Measurements from ENCODE around the gene HMGCS2. TPM values are rescaled to one million over a fixed set of nuclear protein-coding genes. Genes with fewer than 3 reads are reported as not detected.

HMGCS2 gene
- total RNA-seq, 1 experiment from 2014 or later: not detected

DNA sequence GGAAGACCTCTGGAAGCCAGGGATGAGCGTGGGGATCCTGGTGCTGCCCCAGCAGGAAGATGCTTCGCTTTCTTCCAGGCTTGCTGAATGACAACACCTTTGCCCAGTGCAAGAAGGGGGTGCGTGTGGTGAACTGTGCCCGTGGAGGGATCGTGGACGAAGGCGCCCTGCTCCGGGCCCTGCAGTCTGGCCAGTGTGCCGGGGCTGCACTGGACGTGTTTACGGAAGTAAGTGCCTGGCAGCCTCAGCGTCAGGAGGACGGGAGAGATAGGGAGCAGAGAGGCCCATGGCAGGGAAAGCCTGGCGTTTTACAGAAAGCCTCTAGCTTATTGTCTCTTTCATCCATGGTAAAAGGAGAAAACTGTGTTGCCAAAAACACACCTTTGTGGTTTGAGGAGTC is 33.5 kb downstream of the HMGCS2 start:
- no peak overlapping the region for H3K27ac ChIP-seq
- no peaks in the 10 kb centered on the region for H3K9me3 ChIP-seq (ENCODE audit: insufficient read depth, low read depth)
- H4K20me1 ChIP-seq (ENCODE audit: insufficient read depth): peaks cover 67% of the 10 kb centered on the region
- no peaks in the 10 kb centered on the region for H3K27me3 ChIP-seq (ENCODE audit: insufficient read depth, low read depth)
- CTCF ChIA-PET: no interaction called here
- TF ChIP-seq EZH2 (IDR thresholded peaks at IDR 0.05; ENCODE audit: low read depth): no peak
- TF ChIP-seq, protein P1, sequence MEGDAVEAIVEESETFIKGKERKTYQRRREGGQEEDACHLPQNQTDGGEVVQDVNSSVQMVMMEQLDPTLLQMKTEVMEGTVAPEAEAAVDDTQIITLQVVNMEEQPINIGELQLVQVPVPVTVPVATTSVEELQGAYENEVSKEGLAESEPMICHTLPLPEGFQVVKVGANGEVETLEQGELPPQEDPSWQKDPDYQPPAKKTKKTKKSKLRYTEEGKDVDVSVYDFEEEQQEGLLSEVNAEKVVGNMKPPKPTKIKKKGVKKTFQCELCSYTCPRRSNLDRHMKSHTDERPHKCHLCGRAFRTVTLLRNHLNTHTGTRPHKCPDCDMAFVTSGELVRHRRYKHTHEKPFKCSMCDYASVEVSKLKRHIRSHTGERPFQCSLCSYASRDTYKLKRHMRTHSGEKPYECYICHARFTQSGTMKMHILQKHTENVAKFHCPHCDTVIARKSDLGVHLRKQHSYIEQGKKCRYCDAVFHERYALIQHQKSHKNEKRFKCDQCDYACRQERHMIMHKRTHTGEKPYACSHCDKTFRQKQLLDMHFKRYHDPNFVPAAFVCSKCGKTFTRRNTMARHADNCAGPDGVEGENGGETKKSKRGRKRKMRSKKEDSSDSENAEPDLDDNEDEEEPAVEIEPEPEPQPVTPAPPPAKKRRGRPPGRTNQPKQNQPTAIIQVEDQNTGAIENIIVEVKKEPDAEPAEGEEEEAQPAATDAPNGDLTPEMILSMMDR (conservative IDR thresholded peaks at IDR 0.05): no peak
- no peak overlapping the region for H2AFZ ChIP-seq
- no peak for DNase-seq
- BruUV-seq (replicated peaks): no TSS peak
- no peak overlapping the region for H3K4me3 ChIP-seq
- POLR2A ChIA-PET (ENCODE audit: unreplicated experiment): no interaction called here
- H3K9me2 ChIP-seq (ENCODE audit: insufficient read depth): no peaks in the 10 kb centered on the region
- H3K79me2 ChIP-seq (ENCODE audit: low read depth): peaks cover 18% of the 10 kb centered on the region
- no peak overlapping the region for H3K4me2 ChIP-seq
- H3K36me3 ChIP-seq (ENCODE audit: low read depth): peaks cover 87% of the 10 kb centered on the region
- intact Hi-C loops (cut with micrococcal nuclease; ENCODE audit: unreplicated experiment): no loop called here
- H3K4me1 ChIP-seq (replicated peaks; ENCODE audit: insufficient read depth): peaks cover 25% of the 10 kb centered on the region
- H3F3A ChIP-seq (ENCODE audit: insufficient read depth, low read depth): peaks cover 34% of the 10 kb centered on the region; the same call in 1 of the 2 replicates

DNA sequence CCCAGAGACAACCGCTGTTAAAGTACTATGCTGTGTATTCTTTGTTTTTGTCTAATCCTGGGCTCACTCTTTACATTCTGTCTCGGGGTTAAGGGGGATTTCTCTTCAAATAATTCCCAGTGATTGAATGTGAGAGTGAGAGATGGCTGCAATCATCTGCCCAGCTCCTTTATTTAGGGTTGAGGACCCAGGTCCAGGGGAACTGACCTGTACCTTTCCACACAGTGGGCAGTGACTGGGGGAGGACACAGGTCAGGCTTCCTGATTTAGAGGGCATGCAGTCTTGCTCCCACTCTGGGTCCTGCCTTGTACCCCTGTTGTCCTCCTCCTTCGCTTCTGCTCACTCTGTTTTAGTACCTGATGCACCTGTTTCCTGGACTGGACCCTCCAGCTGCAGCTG is 35.0 kb downstream of the HMGCS2 start:
- peaks cover 48% of the 10 kb centered on the region for H3F3A ChIP-seq (ENCODE audit: insufficient read depth, low read depth)
- H2AFZ ChIP-seq: no peak overlapping the region
- H3K9me2 ChIP-seq (ENCODE audit: insufficient read depth): no peaks in the 10 kb centered on the region
- no TSS peak for BruUV-seq (replicated peaks)
- H3K27ac ChIP-seq: no peak overlapping the region
- ChIA-PET POLR2A (ENCODE audit: unreplicated experiment) (no interaction called here), CTCF (interaction anchor here (0.8 kb wide), 1 partner anchor 8 kb away, joined by 5 read pairs; no protein-coding TSS in a partner anchor)
- no peak overlapping the region for H3K4me3 ChIP-seq
- H4K20me1 ChIP-seq (ENCODE audit: insufficient read depth): peaks cover 79% of the 10 kb centered on the region
- peaks cover 40% of the 10 kb centered on the region for H3K4me1 ChIP-seq (replicated peaks; ENCODE audit: insufficient read depth)
- intact Hi-C loops (cut with micrococcal nuclease; ENCODE audit: unreplicated experiment): no loop called here
- no peaks in the 10 kb centered on the region for H3K27me3 ChIP-seq (ENCODE audit: insufficient read depth, low read depth)
- peaks cover 18% of the 10 kb centered on the region for H3K79me2 ChIP-seq (ENCODE audit: low read depth)
- no peaks in the 10 kb centered on the region for H3K9me3 ChIP-seq (ENCODE audit: insufficient read depth, low read depth)
- no peak for DNase-seq
- H3K4me2 ChIP-seq: no peak overlapping the region
- TF ChIP-seq, protein P1 (conservative IDR thresholded peaks at IDR 0.05): no peak
- TF ChIP-seq EZH2 (IDR thresholded peaks at IDR 0.05; ENCODE audit: low read depth): no peak
- H3K36me3 ChIP-seq (ENCODE audit: low read depth): peaks cover 88% of the 10 kb centered on the region

DNA sequence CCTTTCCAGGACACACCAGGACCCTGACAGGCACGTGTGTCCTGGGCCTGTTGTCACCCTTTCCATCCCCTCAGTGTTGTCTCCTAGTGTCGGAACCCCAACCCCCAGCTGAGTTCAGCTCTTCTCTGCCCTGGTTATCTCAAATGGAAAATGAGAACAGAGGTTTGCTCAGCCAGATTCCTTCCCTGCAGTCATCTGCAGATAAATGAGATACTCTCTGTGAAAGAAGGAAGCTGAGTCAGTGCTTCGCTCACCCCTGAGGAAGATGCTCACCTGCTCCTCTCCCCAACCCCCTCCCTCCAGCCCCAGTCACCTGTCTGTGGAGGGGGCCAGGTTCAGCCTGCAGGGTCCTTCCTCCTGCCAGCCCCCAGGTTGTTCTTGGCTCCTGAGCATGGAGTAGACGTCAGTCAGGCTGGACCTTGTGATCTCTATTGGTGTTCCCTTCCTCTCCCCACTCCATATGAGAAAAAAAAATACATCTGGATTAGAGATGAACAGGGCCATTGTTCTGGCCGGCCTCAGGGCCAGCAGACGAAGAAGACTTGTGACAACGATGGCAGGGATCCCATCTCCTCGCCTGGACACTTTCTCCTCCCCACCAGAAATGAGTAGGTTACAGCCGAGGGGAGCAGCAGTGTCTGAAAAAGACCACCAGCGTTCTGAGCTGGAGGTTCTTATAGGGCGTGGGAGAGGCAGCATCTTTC is 36.1 kb downstream of the HMGCS2 start:
- Histone ChIP-seq H2AFZ (no peak overlapping the region), H3K79me2 (ENCODE audit: low read depth) (peaks cover 18% of the 10 kb centered on the region), H3K4me1 (replicated peaks; ENCODE audit: insufficient read depth) (peaks cover 50% of the 10 kb centered on the region), H3K4me3 (no peak overlapping the region), H3K4me2 (peak overlapping the region; percentile 51), H3K9me2 (ENCODE audit: insufficient read depth) (no peaks in the 10 kb centered on the region), H3K36me3 (ENCODE audit: low read depth) (peaks cover 89% of the 10 kb centered on the region), H3K27ac (no peak overlapping the region), H3K27me3 (ENCODE audit: insufficient read depth, low read depth) (no peaks in the 10 kb centered on the region), H4K20me1 (ENCODE audit: insufficient read depth) (peaks cover 84% of the 10 kb centered on the region), H3F3A (ENCODE audit: insufficient read depth, low read depth) (peaks cover 57% of the 10 kb centered on the region), H3K9me3 (ENCODE audit: insufficient read depth, low read depth) (no peaks in the 10 kb centered on the region)
- no peak for TF ChIP-seq EZH2 (IDR thresholded peaks at IDR 0.05; ENCODE audit: low read depth)
- TF ChIP-seq, protein P1 (conservative IDR thresholded peaks at IDR 0.05): no peak
- ChIA-PET POLR2A (ENCODE audit: unreplicated experiment) (no interaction called here), CTCF (interaction anchor here (0.6 to 0.7 kb wide), 2 partner anchors 33 to 123 kb away, joined by 3 read pairs; no protein-coding TSS in a partner anchor)
- BruUV-seq (replicated peaks): no TSS peak
- intact Hi-C loops (cut with micrococcal nuclease; ENCODE audit: unreplicated experiment): no loop called here
- peak in 1 of 2 experiments; percentile 57 for DNase-seq
